ENCODE data around the gene NUP35.

NUP35 gene

GRCh38 chr2:183186296-183186695 lies 62.1 kb downstream of the NUP35 start:
- H3K4me3 ChIP-seq (ENCODE audit: low read depth, low read length): no peak overlapping the region
- TF ChIP-seq CTCF (IDR thresholded peaks at IDR 0.05; ENCODE audit: borderline replicate concordance, insufficient read depth, low read depth, low read length): no peak

GRCh38 chr2:183186766-183187165 lies 62.5 kb downstream of the NUP35 start:
- TF ChIP-seq CTCF (IDR thresholded peaks at IDR 0.05; ENCODE audit: borderline replicate concordance, insufficient read depth, low read depth, low read length): no peak
- H3K4me3 ChIP-seq (ENCODE audit: low read depth, low read length): no peak overlapping the region

GRCh38 chr2:183192343-183192742 lies 68.1 kb downstream of the NUP35 start:
- H3K4me3 ChIP-seq (ENCODE audit: low read depth, low read length): no peak overlapping the region
- no peak for TF ChIP-seq CTCF (IDR thresholded peaks at IDR 0.05; ENCODE audit: borderline replicate concordance, insufficient read depth, low read depth, low read length)

GRCh38 chr2:183193904-183194303 lies 69.7 kb downstream of the NUP35 start:
- H3K4me3 ChIP-seq (ENCODE audit: low read depth, low read length): no peak overlapping the region
- TF ChIP-seq CTCF (IDR thresholded peaks at IDR 0.05; ENCODE audit: borderline replicate concordance, insufficient read depth, low read depth, low read length): no peak

- no peak overlapping the region for H3K4me3 ChIP-seq (ENCODE audit: low read depth, low read length)
Observed at GRCh38 chr2:183195397-183195796, 71.2 kb downstream of the NUP35 start.

GRCh38 chr2:183195998-183196409 lies 71.8 kb downstream of the NUP35 start:
- H3K4me3 ChIP-seq (ENCODE audit: low read depth, low read length): no peak overlapping the region
- TF ChIP-seq CTCF (IDR thresholded peaks at IDR 0.05; ENCODE audit: borderline replicate concordance, insufficient read depth, low read depth, low read length): no peak

More at GRCh38 chr2:183195397-183195796, 71.2 kb downstream of the NUP35 start:
- no peak for TF ChIP-seq CTCF (IDR thresholded peaks at IDR 0.05; ENCODE audit: borderline replicate concordance, insufficient read depth, low read depth, low read length)

GRCh38 chr2:183204397-183204796 lies 80.2 kb downstream of the NUP35 start:
- no peak for TF ChIP-seq CTCF (IDR thresholded peaks at IDR 0.05; ENCODE audit: borderline replicate concordance, insufficient read depth, low read depth, low read length)
- no peak overlapping the region for H3K4me3 ChIP-seq (ENCODE audit: low read depth, low read length)

Data from GM12875 (cell line).